Loucy (cell line): ENCODE measurements around the gene L3MBTL4.

Experiments used
- H2AFZ ChIP-seq: fragments of 200-600 bp; sonication (generic); 2 replicates; pipeline ENCODE4 v1.6.0; 2016; ENCODE audit warnings: antibody characterized with exemption, mild to moderate bottlenecking, low read length, moderate library complexity
- H3F3A ChIP-seq: fragments of 200-600 bp; 2 replicates; pipeline ENCODE4 v1.6.0; 2016; ENCODE audit warnings: antibody characterized with exemption, low read depth, mild to moderate bottlenecking
- H3K27me3 ChIP-seq: fragments of 200-600 bp; sonication (generic); 2 replicates; pipeline ENCODE4 v1.6.1; 2014; ENCODE audit warnings: low read length, mild to moderate bottlenecking; ENCODE audit not compliant: insufficient read depth, poor library complexity, severe bottlenecking
- H3K36me3 ChIP-seq: fragments of 200-600 bp; sonication (generic); 2 replicates; pipeline ENCODE4 v1.6.1; 2016; ENCODE audit warnings: low read length; ENCODE audit not compliant: insufficient read depth
- H3K4me1 ChIP-seq: fragments of 200-600 bp; sonication (generic); 2 replicates; pipeline ENCODE4 v1.5.1; 2014; ENCODE audit warnings: low read length, mild to moderate bottlenecking; ENCODE audit not compliant: insufficient read depth, poor library complexity, severe bottlenecking
- H3K4me2 ChIP-seq: fragments of 200-600 bp; sonication (generic); 2 replicates; pipeline ENCODE4 v1.6.0; 2014; ENCODE audit warnings: antibody characterized with exemption, low read length, low read depth, mild to moderate bottlenecking; ENCODE audit not compliant: poor library complexity, severe bottlenecking
- H3K4me3 ChIP-seq: fragments of 200-600 bp; sonication (generic); 2 replicates; pipeline ENCODE4 v1.5.1; 2014; ENCODE audit warnings: low read length, mild to moderate bottlenecking, mixed read lengths; ENCODE audit not compliant: poor library complexity, severe bottlenecking
- H3K79me2 ChIP-seq: fragments of 200-600 bp; sonication (generic); 2 replicates; pipeline ENCODE4 v1.6.1; 2014; ENCODE audit warnings: low read length; ENCODE audit not compliant: insufficient read depth
- H3K9ac ChIP-seq: fragments of 200-600 bp; sonication (generic); 2 replicates; pipeline ENCODE4 v1.6.0; 2014; ENCODE audit warnings: mild to moderate bottlenecking, low read depth, low read length, moderate library complexity; ENCODE audit not compliant: poor library complexity, severe bottlenecking
- H3K9me2 ChIP-seq: fragments of 200-600 bp; sonication (generic); replicated peaks from 2 replicates; pipeline ENCODE4 v1.6.1; 2016; ENCODE audit warnings: low read depth, low read length, mixed read lengths
- H3K9me3 ChIP-seq: fragments of 200-600 bp; sonication (generic); 2 replicates; pipeline ENCODE4 v1.6.1; 2014; ENCODE audit warnings: mild to moderate bottlenecking, antibody characterized with exemption, low read length, low read depth; ENCODE audit not compliant: insufficient read depth
- H4K20me1 ChIP-seq: fragments of 200-600 bp; sonication (generic); 2 replicates; pipeline ENCODE4 v1.6.0; 2014; ENCODE audit warnings: antibody characterized with exemption, low read length, mild to moderate bottlenecking; ENCODE audit not compliant: insufficient read depth, poor library complexity, severe bottlenecking
- EZH2phosphoT487 ChIP-seq: fragments of 200-600 bp; IDR thresholded peaks from 2 replicates; pipeline ENCODE4 v1.6.1; 2018; ENCODE audit warnings: antibody characterized with exemption, mild to moderate bottlenecking, moderate library complexity, borderline replicate concordance
- TF ChIP-seq, protein P1 (sequence below): fragments of 200-600 bp; sonication (generic); conservative IDR thresholded peaks from 2 replicates; pipeline ENCODE4 v1.5.1; 2014; ENCODE audit warnings: mild to moderate bottlenecking, antibody characterized with exemption, low read length

L3MBTL4 gene

GRCh38 chr18:5948781-5949180 is 465.9 kb downstream of the L3MBTL4 start:
- no peaks in the 10 kb centered on the region for H3K9me3 ChIP-seq
- no peaks in the 10 kb centered on the region for H4K20me1 ChIP-seq
- H3K9ac ChIP-seq = no peak overlapping the region
- H3K79me2 ChIP-seq = no peaks in the 10 kb centered on the region
- TF ChIP-seq EZH2phosphoT487 = no peak
- TF ChIP-seq, protein P1, sequence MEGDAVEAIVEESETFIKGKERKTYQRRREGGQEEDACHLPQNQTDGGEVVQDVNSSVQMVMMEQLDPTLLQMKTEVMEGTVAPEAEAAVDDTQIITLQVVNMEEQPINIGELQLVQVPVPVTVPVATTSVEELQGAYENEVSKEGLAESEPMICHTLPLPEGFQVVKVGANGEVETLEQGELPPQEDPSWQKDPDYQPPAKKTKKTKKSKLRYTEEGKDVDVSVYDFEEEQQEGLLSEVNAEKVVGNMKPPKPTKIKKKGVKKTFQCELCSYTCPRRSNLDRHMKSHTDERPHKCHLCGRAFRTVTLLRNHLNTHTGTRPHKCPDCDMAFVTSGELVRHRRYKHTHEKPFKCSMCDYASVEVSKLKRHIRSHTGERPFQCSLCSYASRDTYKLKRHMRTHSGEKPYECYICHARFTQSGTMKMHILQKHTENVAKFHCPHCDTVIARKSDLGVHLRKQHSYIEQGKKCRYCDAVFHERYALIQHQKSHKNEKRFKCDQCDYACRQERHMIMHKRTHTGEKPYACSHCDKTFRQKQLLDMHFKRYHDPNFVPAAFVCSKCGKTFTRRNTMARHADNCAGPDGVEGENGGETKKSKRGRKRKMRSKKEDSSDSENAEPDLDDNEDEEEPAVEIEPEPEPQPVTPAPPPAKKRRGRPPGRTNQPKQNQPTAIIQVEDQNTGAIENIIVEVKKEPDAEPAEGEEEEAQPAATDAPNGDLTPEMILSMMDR = no peak
- no peaks in the 10 kb centered on the region for H3K27me3 ChIP-seq
- no peaks in the 10 kb centered on the region for H3K9me2 ChIP-seq
- H3K4me1 ChIP-seq = no peaks in the 10 kb centered on the region
- H3F3A ChIP-seq = no peaks in the 10 kb centered on the region
- H2AFZ ChIP-seq = no peak overlapping the region
- H3K36me3 ChIP-seq = no peaks in the 10 kb centered on the region
- H3K4me2 ChIP-seq = no peak overlapping the region
- no peak overlapping the region for H3K4me3 ChIP-seq

DNA sequence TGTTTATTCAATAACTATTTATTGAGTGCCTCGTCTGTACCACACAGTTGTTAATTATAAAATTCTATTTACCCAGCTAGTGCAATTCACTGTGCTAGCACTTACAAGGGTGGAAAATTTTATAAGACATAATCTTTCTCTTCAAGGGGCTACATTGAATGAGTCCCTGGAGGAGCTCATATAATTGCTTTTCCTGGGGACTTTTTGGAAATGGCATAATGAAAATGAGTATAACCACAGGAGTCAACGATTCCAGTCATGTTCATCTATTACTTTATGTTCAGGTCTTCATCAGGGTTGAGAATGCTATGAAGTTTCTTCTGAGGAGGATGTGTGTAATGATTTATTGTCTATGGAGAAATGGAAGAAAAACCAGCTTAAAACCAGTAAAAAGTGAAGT is 466.5 kb downstream of the L3MBTL4 start:
- Histone ChIP-seq H3K9me2 (no peaks in the 10 kb centered on the region), H4K20me1 (no peaks in the 10 kb centered on the region), H3K9me3 (no peaks in the 10 kb centered on the region), H3K79me2 (no peaks in the 10 kb centered on the region), H3F3A (no peaks in the 10 kb centered on the region), H2AFZ (no peak overlapping the region), H3K36me3 (no peaks in the 10 kb centered on the region), H3K4me2 (no peak overlapping the region), H3K27me3 (no peaks in the 10 kb centered on the region), H3K4me3 (no peak overlapping the region), H3K9ac (no peak overlapping the region), H3K4me1 (no peaks in the 10 kb centered on the region)
- TF ChIP-seq EZH2phosphoT487 = no peak
- TF ChIP-seq, protein P1 = no peak

- Histone ChIP-seq H3K27me3 (no peaks in the 10 kb centered on the region), H4K20me1 (no peaks in the 10 kb centered on the region), H3K79me2 (no peaks in the 10 kb centered on the region), H3K4me2 (no peak overlapping the region), H3K4me3 (no peak overlapping the region), H3K9ac (no peak overlapping the region), H2AFZ (no peak overlapping the region), H3K9me2 (no peaks in the 10 kb centered on the region), H3F3A (no peaks in the 10 kb centered on the region), H3K4me1 (no peaks in the 10 kb centered on the region), H3K9me3 (no peaks in the 10 kb centered on the region), H3K36me3 (no peaks in the 10 kb centered on the region)
- no peak for TF ChIP-seq EZH2phosphoT487
- TF ChIP-seq, protein P1 = no peak
These were observed 470.3 kb downstream of the L3MBTL4 start for GRCh38 chr18:5944448-5944847.
